A549 treated with GW870086 at 1 μM for 4 hours (cell line): ENCODE results near the gene ATOH8. TPM values are rescaled to one million over a fixed set of nuclear protein-coding genes. Genes with fewer than 3 reads are reported as not detected.

Experiments used
- total RNA-seq: library from RNA; stranded (reverse); fragments of 200-300 nt; extraction: Qiagen RNA extraction; gene quantifications from 5 replicates; pipeline ENCODE4 v1.2.3, GENCODE V29; 2022; ENCODE audit warnings: low read depth

Gene ATOH8, protein sequence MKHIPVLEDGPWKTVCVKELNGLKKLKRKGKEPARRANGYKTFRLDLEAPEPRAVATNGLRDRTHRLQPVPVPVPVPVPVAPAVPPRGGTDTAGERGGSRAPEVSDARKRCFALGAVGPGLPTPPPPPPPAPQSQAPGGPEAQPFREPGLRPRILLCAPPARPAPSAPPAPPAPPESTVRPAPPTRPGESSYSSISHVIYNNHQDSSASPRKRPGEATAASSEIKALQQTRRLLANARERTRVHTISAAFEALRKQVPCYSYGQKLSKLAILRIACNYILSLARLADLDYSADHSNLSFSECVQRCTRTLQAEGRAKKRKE
- 7.2 to 10.5 TPM (median 8.1 TPM) in 5 replicates for total RNA-seq

DNA sequence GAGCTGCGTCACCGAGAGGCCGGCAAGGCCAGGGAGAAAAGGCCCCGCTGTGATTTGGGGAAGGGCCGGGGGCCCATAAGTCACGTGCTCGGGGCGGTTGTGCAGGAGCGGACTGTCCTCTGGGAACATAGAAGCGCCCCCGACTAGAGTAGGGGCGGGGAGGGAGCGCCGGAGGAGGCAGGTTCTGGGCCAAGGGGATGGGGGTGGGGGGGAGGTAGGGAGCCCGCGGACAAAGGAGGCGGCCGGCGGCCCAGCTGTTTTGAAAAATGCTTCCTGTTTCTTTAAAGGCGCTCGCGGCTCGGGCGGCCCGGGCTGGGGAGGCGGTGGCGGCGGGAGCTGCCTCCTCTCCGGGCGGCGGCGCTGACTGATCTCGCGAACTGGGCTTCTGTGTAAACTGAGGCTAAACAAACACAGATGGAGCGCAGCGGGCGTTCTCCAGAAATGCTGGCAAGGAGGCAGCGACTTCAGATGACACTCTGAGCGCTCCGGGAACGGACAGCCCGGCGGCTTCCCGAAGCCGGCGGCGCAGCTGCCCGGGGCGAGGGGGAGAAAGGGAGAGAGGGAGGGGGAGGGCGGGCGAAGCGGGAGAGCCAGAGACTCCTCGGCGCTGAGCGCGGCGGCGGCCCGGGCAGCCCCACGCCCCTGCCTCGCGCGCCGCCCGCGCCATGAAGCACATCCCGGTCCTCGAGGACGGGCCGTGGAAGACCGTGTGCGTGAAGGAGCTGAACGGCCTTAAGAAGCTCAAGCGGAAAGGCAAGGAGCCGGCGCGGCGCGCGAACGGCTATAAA is at the start of gene ATOH8:
Gene ATOH8, plus strand, starts transcription at position 467 of the 788 bp plus-strand sequence. Its CDS starts 199 bp downstream, at position 666.

Other genes with a start within 250 kb of the ATOH8 start
- gene MAT2A, start 214.8 kb upstream of the ATOH8 start, total RNA-seq, result 532 to 563 TPM (median 545 TPM) in 5 replicates
- gene GGCX, start 192.5 kb upstream of the ATOH8 start, total RNA-seq, result 41.7 to 44.9 TPM (median 44.0 TPM) in 5 replicates
- 15.8 to 18.4 TPM (median 17.3 TPM) in 5 replicates for gene VAMP8, start 176.4 kb upstream of the ATOH8 start, total RNA-seq
- 0.28 to 0.31 TPM in 2 of 5 replicates, not detected in the others for gene VAMP5, start 169.6 kb upstream of the ATOH8 start, total RNA-seq
- 182 to 190 TPM (median 190 TPM) in 5 replicates for gene RNF181, start 158.2 kb upstream of the ATOH8 start, total RNA-seq
- 11.7 to 15.1 TPM (median 13.9 TPM) in 5 replicates for gene TMEM150A, start 151.3 kb upstream of the ATOH8 start, total RNA-seq
- 20.2 to 27.4 TPM (median 23.4 TPM) in 5 replicates for gene C2orf68, start 141.9 kb upstream of the ATOH8 start, total RNA-seq
- gene USP39, start 137.8 kb upstream of the ATOH8 start, total RNA-seq, result 68.0 to 77.1 TPM (median 71.1 TPM) in 5 replicates
- 0.09 to 0.29 TPM (median 0.21 TPM) in 4 of 5 replicates, not detected in the other for gene SFTPB, start 85.8 kb upstream of the ATOH8 start, total RNA-seq
- 0.28 TPM in 1 of 5 replicates, not detected in the others for gene GNLY, start 59.6 kb upstream of the ATOH8 start, total RNA-seq
- gene ST3GAL5, start 135.0 kb downstream of the ATOH8 start, total RNA-seq, result 21.4 to 31.2 TPM (median 28.3 TPM) in 5 replicates